Stimulated activated CD4-positive, alpha-beta T cell treated with anti-CD3 and anti-CD28 coated beads, Interleukin-12 subunit alpha, Interleukin-12 subunit beta, amount 100 ng/mL, for 24 hours (primary cell): ENCODE results near the gene CRYGC.
A peak's percentile ranks its signal among the peaks of the same experiment; 100 is the strongest.
"Not testable (repeated sequence)": the region's sequence is repeated elsewhere in the genome, so short reads cannot be mapped to it uniquely, and the experiment has no call there.

Experiments used
- DNase-seq, 2 experiments: peaks; one replicate each; pipeline ENCODE4 v3.0.0-alpha.2; 2020; ENCODE audit warnings: low read depth in 2 of 2

CRYGC gene, protein sequence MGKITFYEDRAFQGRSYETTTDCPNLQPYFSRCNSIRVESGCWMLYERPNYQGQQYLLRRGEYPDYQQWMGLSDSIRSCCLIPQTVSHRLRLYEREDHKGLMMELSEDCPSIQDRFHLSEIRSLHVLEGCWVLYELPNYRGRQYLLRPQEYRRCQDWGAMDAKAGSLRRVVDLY

DNA sequence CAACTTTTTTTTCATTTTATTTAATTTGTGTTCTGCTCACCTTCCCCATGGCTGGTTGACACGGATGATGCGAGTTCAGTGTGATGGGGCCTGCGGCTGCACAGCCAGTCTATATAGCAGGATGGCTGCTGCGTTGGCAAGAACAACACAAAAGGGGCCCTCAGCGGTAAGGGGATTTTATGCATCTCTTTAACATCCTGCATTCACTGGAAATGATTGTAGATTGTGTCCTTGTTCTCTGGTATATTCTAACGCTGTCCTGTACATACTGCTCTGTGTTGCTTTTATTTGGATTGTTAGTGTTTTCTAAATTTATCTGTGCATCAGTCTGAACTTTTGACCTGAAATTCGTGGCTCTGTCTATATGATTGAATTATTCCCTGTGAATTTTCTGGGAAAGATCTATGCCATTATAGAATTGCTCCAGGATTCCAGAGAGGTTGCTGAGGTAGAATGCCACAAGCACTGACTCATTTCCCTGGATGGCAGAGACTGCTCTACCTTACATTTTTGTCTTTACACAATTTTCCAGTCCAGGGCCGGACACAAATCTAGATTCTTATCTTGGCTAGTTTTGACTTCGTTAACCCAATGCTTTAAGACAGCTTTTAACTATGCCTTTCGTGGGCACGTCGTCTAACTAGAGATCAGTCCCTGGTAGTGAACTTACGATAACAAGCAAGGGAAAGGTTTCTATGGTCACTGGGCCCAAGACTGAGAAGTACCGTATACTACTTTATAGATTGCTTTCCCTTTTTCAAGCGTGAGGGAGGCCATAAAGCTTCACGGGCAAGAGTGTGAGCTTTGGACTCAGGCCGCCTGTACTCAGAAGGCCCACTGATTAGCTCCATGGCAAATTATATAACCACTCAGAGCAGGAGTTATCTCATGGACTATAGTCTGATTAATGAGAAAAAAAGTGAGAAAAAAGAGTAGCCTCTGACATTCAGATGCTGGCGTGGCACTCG, at the start of gene CRYGC:
Gene CRYGC, minus strand, starts transcription at position 85 of the 968 bp plus-strand sequence. Its CDS starts 36 bp downstream, at position 49.
- no peak for DNase-seq

DNA sequence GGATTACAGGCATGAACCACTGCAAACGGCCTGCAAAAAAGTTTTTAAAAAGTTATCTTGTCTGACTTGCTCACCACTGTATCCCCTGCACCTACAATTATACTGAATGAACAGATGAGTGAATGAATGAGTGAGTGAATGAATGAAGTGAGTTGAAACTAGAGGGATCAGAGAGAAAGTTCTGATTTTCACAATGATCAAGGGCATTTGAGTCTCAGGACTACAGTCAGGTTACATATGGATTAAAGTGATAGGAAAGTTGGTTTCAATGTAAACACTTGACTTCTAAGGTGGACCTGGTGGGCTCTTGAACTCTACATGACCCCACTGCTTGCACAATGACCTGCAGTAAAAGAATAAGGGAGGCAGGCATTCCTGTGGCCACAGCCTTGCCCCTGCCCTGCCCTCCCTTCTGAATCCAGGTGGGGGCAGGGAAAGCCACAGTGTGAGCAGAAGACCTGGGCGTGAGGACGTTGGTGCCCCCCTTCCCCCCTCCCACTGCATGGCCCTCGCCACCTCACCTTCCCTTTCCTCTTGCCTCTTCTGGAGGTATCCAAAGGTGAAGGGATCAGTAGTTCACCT, 49.5 kb upstream of the CRYGC start:
- no peak for DNase-seq

DNA sequence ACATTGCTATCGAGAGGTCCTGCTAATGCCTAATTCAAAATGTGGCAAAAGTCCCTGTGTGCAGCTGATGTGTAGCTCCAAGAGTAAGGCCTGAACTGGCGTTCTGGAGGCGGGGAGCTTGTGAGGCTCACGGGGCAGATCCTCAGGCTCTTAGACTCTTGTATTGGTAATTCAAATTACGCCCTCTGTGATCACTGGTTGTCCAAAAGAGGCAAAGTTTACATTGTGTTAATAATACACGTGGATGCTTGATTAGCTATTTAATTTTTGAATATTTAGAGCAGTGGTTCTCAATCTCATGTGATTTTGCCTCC, 46.2 kb upstream of the CRYGC start:
- DNase-seq = no peak

DNA sequence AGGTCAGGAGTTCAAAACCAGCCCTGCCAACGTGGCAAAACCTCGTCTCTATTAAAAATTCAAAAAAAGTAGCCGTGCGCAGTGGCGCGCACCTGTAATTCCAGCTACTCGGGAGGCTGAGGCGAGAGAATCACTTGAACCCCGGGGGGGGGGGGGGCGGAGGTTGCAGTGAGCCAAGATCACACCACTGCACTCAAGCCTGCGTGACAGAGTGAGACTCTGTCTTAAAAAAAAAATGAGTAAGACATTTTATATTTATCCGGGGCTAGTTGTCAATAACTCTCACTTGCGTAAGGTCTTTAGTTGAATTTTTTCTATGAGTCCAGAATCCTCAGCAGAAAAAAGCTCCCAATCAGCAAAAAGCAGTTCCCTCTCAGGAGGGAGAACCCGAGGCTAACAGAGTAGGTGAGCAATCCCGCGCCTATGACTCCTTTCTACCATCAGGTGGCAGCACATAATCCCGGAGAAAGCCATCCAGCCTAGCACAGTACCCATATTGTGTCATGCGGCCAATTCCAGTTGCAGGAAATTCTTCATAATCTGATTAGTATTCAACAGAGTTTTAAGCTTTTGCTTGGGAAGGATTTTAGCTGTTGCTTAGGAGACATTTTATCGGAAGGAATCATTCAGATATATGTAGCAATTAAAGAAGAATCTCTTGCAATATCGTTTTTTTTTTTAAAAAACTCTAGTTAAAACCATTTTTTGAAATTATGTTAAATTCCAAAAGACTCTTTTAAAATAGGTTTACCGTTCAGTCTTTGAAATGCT, 45.6 kb upstream of the CRYGC start:
- DNase-seq = peak; percentile 25 to 61

DNA sequence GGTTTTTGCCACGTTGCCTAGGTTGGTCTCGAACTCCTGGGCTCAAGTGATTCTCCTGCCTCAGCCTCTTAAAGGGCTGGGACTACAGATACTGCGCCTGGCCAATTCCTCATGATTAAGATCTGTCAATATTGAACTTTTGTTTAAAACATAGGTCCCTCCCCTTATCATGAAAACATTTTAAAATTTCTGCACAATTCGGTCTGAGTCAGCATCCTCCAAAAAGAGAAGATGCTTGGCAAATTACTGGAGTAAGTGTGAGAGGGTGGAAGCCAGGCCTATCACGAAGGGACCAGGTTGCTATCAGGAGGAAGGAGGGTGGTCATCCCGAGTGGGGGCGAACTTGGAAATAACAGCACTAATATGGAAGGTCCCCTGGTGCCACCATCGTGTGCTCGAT, 44.5 kb upstream of the CRYGC start:
- no peak for DNase-seq

DNA sequence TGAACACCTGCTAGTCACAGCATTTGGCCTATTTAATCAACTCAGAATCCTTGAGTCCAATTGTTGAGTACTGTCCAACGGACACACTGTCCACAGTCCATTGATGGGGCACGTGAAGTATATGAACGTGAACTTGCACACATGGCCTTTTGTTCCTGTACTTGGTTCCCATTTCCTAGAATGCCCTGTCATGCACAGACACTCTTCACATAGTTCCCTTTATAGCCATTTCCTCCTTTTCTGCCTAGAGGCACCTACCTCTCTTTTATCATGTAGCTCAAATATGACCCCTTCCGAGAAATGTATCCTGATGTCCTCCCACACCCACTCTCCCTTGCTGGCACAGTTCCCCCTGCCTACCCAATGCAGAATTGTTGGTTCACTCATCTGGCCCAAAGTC, 42.5 kb upstream of the CRYGC start:
- no peak for DNase-seq

DNA sequence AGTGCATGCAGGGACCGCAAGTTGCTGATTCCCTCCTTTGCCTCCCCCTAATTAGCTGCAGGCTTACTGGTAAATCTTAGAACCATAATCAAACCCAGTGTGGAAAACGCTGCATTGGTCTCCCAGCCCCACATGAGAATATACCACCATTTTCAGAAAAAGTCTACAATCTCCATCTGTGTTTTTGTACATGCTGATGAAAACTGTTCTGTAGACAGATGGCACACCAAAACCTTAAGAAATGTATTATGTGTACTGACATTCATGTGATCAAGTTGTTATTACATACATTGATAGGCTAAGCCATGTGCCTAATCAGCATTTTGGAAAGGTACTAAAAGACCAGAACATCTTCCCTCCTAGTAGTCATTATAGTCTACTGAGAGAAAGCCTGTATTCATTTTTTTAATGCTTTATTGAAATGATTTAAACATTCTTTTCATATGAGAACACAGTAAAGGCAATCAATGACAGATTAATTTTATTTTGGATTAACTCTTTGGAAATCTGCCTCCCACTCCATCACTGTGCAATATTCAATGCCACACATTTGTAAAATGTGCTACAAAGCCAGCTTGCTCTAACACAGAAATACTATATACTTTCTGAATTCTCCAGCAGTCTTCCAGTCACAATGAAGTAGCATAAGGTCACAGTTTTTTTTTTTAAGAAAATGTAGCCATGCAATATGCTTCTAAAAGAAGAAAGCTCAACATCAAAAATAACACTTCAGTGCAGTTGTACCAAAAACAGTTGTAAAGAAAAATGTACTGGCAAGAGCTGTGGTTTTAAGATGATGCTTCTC, 35.5 kb upstream of the CRYGC start:
- no peak for DNase-seq

DNA sequence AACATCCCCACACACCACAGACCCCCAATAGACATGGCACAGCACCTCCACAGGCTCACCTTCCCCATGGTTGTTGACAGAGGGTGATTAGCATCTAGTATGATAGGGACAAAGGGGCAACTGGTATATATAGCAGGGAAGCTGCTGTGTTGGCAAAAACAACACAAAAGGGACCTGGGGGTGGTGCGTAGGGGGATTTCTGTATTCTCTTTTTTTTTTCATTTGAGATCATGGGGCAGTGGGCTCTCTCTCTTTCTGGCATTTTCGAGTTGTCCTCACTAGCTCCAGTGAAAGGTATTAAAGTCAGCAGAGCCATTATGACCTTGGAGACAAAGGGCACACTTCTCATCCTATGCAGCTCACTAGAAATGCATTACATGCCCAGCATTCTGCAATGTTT, 33.9 kb upstream of the CRYGC start, which contains the start of gene CRYGA:
Gene CRYGA, minus strand, starts transcription at position 101 of the 400 bp plus-strand sequence. Its CDS starts 33 bp downstream, at position 68.
- DNase-seq = no peak

DNA sequence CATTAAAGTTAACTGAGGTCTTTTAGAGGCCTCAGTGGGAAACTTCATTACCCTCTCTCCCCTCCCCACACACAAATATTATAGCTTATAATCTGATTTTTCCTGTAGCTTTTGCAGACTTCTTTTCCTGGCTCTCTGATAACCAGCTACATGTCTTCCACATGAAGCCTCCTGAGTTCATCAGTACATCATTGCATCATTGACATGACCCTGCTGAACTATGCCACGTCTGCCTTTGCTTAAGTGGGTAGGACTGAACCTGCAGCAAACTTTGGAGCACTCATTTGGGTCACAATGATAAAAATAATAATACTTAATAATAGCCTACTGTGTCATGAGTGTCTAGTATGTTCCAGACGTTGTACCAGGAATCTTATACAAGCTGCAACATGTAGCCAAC, 26.8 kb upstream of the CRYGC start:
- DNase-seq = no peak

DNA sequence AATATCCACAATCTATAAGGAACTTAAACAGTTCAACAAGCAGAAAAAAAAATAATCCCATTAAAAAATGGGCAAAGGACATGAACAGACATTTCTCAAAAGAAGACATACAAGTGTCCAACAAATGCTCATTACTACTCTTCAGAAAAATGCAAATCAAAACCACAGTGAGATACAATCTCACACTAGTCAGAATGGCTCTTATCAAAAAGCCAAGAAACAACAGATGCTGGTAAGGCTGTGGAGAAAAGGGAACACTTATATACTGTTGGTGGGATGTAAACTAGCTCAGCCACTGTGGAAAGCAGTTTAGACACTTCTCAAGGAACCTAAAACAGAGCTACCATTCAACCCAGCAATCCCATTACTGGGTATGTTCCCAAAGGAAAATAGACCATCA, 23.5 kb upstream of the CRYGC start:
- DNase-seq = no peak

DNA sequence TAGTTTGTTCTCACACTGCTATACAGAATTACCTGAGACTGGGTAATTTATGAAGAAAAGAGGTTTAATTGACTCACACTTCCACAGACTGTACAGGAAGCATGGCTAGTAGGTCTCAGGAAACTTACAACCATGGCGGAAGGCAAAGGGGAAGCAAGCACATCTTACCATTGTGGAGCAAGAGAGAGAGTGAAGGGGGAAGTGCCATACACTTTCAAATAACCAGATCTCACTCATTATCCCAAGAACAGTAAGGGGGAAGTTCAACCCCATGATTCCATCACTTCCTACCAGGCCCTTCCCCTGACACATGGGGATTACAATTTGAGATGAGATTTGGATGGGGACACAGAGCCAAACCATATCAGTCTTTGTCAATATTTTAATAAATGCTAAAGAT, 21.3 kb upstream of the CRYGC start:
- DNase-seq = no peak

DNA sequence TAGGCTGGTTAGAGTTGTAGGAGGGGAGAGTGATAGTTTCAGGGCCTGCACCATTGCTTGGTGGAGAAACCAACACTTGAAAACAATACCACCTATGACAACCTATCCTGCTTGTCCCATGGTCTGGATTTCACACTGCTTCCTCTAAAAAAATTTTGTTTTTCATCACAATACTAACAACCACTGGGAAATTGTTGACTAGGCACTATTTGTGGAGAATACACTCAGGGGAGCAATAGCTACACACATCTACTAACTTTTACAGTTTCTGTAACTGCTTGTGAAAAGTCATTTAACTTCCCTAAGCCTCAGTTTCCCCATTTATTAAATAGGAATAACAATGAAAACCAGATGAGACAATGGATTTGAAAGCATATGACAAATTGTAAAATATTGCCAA, 20.5 kb upstream of the CRYGC start:
- no peak for DNase-seq

DNA sequence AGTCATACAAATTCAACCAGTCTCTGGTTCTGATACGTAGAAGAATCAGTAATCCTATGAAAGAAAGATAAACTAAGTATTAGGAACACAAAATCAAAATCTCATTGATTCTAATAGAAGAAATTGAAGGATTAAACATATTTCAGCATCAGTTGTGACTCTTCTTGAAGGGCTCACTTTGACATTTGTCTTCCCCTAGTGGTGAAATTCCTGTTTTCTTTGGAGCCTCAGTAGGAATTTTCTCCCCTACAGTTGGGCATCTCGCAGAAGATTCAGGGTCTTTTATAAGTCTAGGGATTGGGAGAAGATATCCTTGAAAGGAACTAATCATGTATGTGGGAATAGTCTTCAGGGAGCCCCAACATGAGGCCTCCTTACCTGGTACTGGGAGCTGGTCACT, 19.2 kb upstream of the CRYGC start:
- DNase-seq = no peak

DNA sequence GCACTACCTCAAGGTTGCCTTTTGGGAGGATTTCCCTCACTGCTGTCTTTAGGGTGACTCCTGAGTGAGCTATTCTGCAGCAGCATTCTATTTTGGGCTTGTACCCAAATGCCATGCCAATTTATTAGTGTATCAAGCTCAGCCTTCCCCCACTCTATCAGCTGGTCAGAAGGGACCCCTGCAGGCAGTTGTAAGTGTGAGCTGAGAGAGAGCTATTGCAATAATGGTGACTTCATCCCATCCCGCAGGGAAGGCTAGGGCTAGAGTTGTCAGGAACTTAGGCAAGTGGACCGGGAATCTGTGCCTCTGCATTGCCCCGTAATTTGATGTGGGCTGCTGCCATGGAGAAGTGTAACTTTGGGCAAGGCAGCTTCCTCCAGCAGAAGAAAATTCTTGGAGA, 18.1 kb upstream of the CRYGC start:
- DNase-seq = no peak

DNA sequence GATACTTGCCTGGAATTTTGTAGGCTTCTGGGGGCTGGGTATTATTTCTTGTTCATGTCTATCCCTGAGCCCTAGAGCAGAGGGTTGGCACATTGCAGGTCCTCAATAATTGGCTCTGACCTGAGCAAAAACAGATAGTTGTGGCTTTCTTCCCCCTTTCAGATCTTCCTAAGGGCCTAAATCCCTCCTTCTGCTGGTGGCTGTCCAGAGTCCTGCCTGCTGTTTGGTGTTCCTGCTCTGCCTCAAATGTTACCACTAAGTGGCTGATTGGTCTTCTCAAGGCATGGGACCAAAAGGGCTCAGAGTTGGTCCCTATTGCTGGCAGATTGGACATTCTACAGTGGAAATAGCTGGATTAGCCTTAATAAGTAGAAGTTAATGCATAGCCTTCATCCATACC, 17.4 kb upstream of the CRYGC start:
- DNase-seq = no peak

DNA sequence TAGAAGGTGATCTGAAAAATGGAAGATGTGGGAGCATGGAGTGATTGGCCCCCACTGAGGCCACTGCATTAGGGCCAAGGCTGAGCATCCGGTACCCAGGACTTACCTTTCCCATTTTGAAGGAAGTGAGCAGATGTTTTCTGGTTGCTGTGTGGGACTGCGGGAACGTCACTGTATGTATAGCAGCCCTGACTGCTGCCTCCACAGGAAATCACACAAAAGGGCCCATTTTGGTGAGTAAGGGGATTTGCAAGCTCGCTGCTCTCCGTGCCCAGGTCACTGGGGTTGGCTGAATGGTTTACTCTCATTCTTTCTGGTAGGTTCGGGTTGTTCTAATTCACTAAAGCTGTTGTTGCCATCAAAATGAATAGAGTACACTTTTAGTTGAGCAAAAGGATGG, 16.4 kb upstream of the CRYGC start, which contains the start of gene CRYGB:
Gene CRYGB, minus strand, starts transcription at position 153 of the 400 bp plus-strand sequence. Its CDS starts 38 bp downstream, at position 115.
- DNase-seq = no peak

DNA sequence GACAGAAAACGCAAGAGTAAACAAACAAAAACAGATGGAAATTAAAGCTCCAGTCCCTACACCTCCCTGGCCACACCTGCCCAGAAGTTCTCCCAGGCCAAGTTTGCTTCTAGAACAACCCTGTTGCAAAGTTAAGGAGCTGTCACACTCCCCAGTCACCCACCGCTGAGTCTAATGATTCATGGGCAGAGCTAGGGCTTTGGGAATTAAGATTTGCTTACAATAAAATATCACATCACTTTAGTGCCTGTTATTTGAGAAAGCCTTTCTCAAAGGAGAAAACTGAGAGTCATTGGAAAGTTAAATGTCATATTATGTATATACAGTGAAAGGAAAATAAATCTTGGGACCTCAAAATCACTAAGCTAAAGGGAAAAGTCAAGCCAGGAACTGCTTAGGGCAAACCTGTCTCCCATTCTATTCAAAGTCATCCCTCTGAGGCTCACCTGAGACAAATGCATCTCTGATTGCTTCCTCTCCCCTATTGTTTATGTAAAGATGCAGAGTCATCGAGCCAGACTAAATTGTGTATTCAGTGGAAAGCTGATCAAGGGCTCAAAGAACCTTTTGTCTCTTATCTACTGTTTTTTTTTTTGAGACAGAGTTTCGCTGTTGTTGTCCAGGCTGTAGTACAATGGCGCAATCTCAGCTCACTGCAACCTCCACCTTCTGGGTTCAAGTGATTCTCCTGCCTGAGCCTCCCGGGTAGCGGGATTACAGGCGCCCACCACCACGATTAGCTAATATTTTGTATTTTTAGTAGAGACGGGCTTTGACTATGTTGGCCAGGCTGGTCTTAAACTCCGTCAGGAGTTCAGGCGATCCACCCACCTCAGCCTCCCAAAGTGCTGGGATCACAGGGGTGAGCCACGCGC, 13.5 kb upstream of the CRYGC start:
- DNase-seq = no peak

DNA sequence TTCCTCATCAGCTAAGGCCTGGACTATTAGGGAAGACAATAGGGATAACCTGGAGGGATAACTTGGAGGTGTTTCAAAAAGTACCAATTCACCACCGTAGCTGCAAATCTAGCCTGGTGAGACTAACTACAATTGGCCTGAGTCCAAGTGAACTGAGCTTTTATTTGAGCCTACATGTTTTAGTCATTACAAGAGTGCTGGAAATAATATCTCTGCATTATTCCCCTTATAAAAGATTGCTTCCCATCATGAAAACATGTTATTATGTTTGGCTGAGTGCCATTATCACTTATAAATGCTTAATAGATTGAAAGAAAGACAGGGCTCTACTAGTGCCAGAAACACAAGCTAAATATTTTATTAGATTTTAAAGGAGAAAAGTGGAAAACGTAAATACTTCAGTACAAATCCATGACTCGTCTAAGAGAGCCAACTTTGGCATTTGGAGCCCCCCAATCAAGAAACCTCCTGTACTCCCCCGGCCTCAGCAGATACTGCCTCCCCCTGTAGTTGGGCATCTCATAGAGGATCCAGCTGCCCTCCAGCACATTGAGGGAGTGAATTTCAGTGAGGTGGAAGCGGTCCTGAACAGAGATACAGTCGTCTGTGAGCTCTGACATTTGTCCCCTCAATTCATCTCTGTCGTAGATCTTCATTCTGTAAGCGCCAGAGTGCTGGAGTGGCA, 12.8 kb upstream of the CRYGC start:
- DNase-seq = no peak

DNA sequence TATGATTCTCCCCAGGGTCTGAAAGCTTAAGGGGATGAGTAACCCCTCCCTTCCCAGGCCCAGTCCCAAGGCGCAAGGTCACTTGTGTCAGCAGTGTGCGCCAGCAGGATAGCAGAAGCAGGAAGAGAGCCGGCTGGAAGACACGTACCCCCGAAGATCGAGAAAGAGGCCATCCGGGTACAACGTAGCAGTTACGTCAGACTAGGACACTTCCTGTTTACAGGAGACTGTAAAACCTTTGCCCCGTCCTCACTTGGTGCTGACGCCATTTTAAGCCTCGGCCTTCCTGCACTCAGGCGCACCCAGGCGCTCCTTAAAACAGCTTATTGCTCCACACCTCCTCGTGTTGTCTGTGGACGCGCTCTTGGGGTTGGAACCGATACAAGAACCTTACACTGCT, 9.8 kb upstream of the CRYGC start:
- DNase-seq = no peak

DNA sequence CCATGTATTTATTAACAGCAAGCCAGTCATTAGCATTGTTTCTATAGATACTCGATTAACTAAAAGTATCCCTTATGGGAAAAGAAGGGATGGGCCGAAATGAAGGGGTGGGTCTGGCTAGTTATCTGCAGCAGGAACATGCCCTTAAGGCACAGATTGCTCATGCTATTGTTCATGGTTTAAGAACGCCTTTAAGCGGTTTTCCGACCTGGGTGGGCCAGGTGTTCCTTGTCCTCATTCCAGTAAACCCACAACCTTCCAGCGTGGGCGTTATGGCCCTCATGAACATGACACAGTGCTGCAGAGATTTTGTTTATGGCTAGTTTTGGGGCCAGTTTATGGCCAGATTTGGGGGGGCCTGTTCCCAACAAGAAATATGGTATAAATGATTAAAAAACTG, 8.7 kb upstream of the CRYGC start:
- not testable (repeated sequence) for DNase-seq
